ENCODE results near the gene PXN.
"Not testable (repeated sequence)": the region's sequence is repeated elsewhere in the genome, so short reads cannot be mapped to it uniquely, and the experiment has no call there.

PXN gene

GRCh38 chr12:120242275-120242799 lies 23.2 kb downstream of the PXN start:
- Mint-ChIP-seq H3K36me3 (ENCODE audit: insufficient read depth) (peaks cover 38% of the 10 kb centered on the region), H3K4me3 (peak overlapping the region in 1 of 2 donors; percentile 50), H3K4me1 (ENCODE audit: low read depth in 2 of 2) (peaks cover 62 to 65% of the 10 kb centered on the region in 2 donors), H3K27ac (peak overlapping the region in 1 of 2 donors; percentile 41), H3K9me3 (no peaks in the 10 kb centered on the region), H3K27me3 (no peaks in the 10 kb centered on the region)
- no peak for DNase-seq
- ATAC-seq (replicated peaks), result no peak

- Mint-ChIP-seq H3K36me3 (ENCODE audit: insufficient read depth) (peaks cover 39% of the 10 kb centered on the region), H3K4me1 (ENCODE audit: low read depth in 2 of 2) (peaks cover 58 to 66% of the 10 kb centered on the region in 2 donors), H3K9me3 (no peaks in the 10 kb centered on the region), H3K27me3 (no peaks in the 10 kb centered on the region), H3K4me3 (peak overlapping the region; percentile 41 to 50), H3K27ac (peak overlapping the region; percentile 4 to 59)
- ATAC-seq (replicated peaks) (no peak), DNase-seq (no peak)
These were observed 23.8 kb downstream of the PXN start for GRCh38 chr12:120241561-120242274.

- Mint-ChIP-seq H3K36me3 (ENCODE audit: insufficient read depth) (peaks cover 35% of the 10 kb centered on the region), H3K4me1 (ENCODE audit: low read depth in 2 of 2) (peaks cover 62 to 75% of the 10 kb centered on the region in 2 donors), H3K9me3 (no peaks in the 10 kb centered on the region), H3K27me3 (no peaks in the 10 kb centered on the region), H3K4me3 (peak overlapping the region; percentile 41 to 44), H3K27ac (peak overlapping the region; percentile 59 to 79)
- DNase-seq (no peak), ATAC-seq (replicated peaks) (no peak)
These were observed 25.1 kb downstream of the PXN start for GRCh38 chr12:120240495-120240833.

GRCh38 chr12:120239776-120240494 lies 25.6 kb downstream of the PXN start:
- DNase-seq (no peak), ATAC-seq (replicated peaks) (no peak)
- peak overlapping the region; percentile 41 to 44 for H3K4me3 Mint-ChIP-seq
- peaks cover 36% of the 10 kb centered on the region for H3K36me3 Mint-ChIP-seq (ENCODE audit: insufficient read depth)
- H3K27me3 Mint-ChIP-seq, result no peaks in the 10 kb centered on the region
- H3K27ac Mint-ChIP-seq, result peak overlapping the region; percentile 59 to 79
- H3K9me3 Mint-ChIP-seq, result no peaks in the 10 kb centered on the region
- H3K4me1 Mint-ChIP-seq (ENCODE audit: low read depth in 2 of 2), result peaks cover 64 to 75% of the 10 kb centered on the region in 2 donors

GRCh38 chr12:120238839-120239445 lies 26.6 kb downstream of the PXN start:
- Mint-ChIP-seq H3K4me1 (ENCODE audit: low read depth in 2 of 2) (peaks cover 68 to 81% of the 10 kb centered on the region in 2 donors), H3K36me3 (ENCODE audit: insufficient read depth) (peaks cover 40% of the 10 kb centered on the region), H3K4me3 (peak overlapping the region in 1 of 2 donors; percentile 65), H3K9me3 (no peaks in the 10 kb centered on the region), H3K27me3 (no peaks in the 10 kb centered on the region), H3K27ac (no peak overlapping the region)
- ATAC-seq (replicated peaks), result no peak
- DNase-seq, result no peak

GRCh38 chr12:120238217-120238616 lies 27.3 kb downstream of the PXN start:
- no peak for ATAC-seq (replicated peaks)
- H3K4me1 Mint-ChIP-seq (ENCODE audit: low read depth in 2 of 2), result peaks cover 71 to 81% of the 10 kb centered on the region in 2 donors
- no peaks in the 10 kb centered on the region for H3K27me3 Mint-ChIP-seq
- H3K36me3 Mint-ChIP-seq (ENCODE audit: insufficient read depth), result peaks cover 40% of the 10 kb centered on the region
- no peak for DNase-seq
- peak overlapping the region in 1 of 2 donors; percentile 32 for H3K27ac Mint-ChIP-seq
- peak overlapping the region; percentile 51 to 65 for H3K4me3 Mint-ChIP-seq
- H3K9me3 Mint-ChIP-seq, result no peaks in the 10 kb centered on the region

- no peaks in the 10 kb centered on the region for H3K9me3 Mint-ChIP-seq
- peak overlapping the region; percentile 51 to 65 for H3K4me3 Mint-ChIP-seq
- peak overlapping the region; percentile 19 to 32 for H3K27ac Mint-ChIP-seq
- peaks cover 41% of the 10 kb centered on the region for H3K36me3 Mint-ChIP-seq (ENCODE audit: insufficient read depth)
- H3K27me3 Mint-ChIP-seq, result no peaks in the 10 kb centered on the region
- no peak for ATAC-seq (replicated peaks)
- DNase-seq, result no peak
- peaks cover 71 to 81% of the 10 kb centered on the region in 2 donors for H3K4me1 Mint-ChIP-seq (ENCODE audit: low read depth in 2 of 2)
These were observed 28.0 kb downstream of the PXN start for GRCh38 chr12:120237360-120238171.

GRCh38 chr12:120236809-120237208 lies 28.7 kb downstream of the PXN start:
- Mint-ChIP-seq H3K27ac (peak overlapping the region in 1 of 2 donors; percentile 19), H3K4me3 (peak overlapping the region; percentile 57 to 65)
- not testable (repeated sequence) for DNase-seq

GRCh38 chr12:120235369-120236323 lies 29.9 kb downstream of the PXN start:
- Mint-ChIP-seq H3K4me1 (ENCODE audit: low read depth in 2 of 2) (peaks cover 79 to 82% of the 10 kb centered on the region in 2 donors), H3K36me3 (ENCODE audit: insufficient read depth) (peaks cover 43% of the 10 kb centered on the region), H3K9me3 (no peaks in the 10 kb centered on the region), H3K27ac (peak overlapping the region; percentile 56 to 94), H3K4me3 (peak overlapping the region; percentile 57 to 65), H3K27me3 (no peaks in the 10 kb centered on the region)
- ATAC-seq (replicated peaks), result peak; percentile 11
- DNase-seq, result no peak

More at GRCh38 chr12:120236809-120237208, 28.7 kb downstream of the PXN start:
- not testable (repeated sequence) for H3K9me3 Mint-ChIP-seq; ATAC-seq (replicated peaks); H3K27me3 Mint-ChIP-seq
- peaks cover 40% of the 10 kb centered on the region for H3K36me3 Mint-ChIP-seq (ENCODE audit: insufficient read depth)
- peaks cover 78 to 82% of the 10 kb centered on the region in 2 donors for H3K4me1 Mint-ChIP-seq (ENCODE audit: low read depth in 2 of 2)

- Mint-ChIP-seq H3K27me3 (no peaks in the 10 kb centered on the region), H3K4me3 (peak overlapping the region; percentile 8 to 65), H3K4me1 (ENCODE audit: low read depth in 2 of 2) (peaks cover 77 to 78% of the 10 kb centered on the region in 2 donors), H3K27ac (peak overlapping the region; percentile 56 to 94), H3K9me3 (no peaks in the 10 kb centered on the region), H3K36me3 (ENCODE audit: insufficient read depth) (peaks cover 47% of the 10 kb centered on the region)
- no peak for DNase-seq
- no peak for ATAC-seq (replicated peaks)
These were observed 30.7 kb downstream of the PXN start for GRCh38 chr12:120234643-120235368.

GRCh38 chr12:120231316-120232011 lies 34.1 kb downstream of the PXN start:
- peaks cover 41% of the 10 kb centered on the region for H3K36me3 Mint-ChIP-seq (ENCODE audit: insufficient read depth)
- peaks cover 82 to 89% of the 10 kb centered on the region in 2 donors for H3K4me1 Mint-ChIP-seq (ENCODE audit: low read depth in 2 of 2)
- DNase-seq (peak; percentile 48 to 56 (median 49)), ATAC-seq (replicated peaks) (peak; percentile 79)
- H3K27me3 Mint-ChIP-seq, result no peaks in the 10 kb centered on the region
- peak overlapping the region; percentile 56 to 89 for H3K27ac Mint-ChIP-seq
- no peaks in the 10 kb centered on the region for H3K9me3 Mint-ChIP-seq
- H3K4me3 Mint-ChIP-seq, result peak overlapping the region; percentile 77 to 80
